Esophagus squamous epithelium (tissue), 4 donors: ENCODE data around the gene ATG2A.

Experiments
- POLR2A ChIP-seq, 4 donors: fragments of 450-650 bp; IDR thresholded peaks; one replicate each; pipeline ENCODE4 v1.6.1; 2017; ENCODE audit warnings: antibody characterized with exemption in 4 of 4, mild to moderate bottlenecking in 4 of 4, moderate library complexity in 3 of 4
- TF ChIP-seq, protein P1 (sequence below), 6 experiments: fragments of 450-650 bp in 4 of 6; fragments of 200-600 bp in 2 of 6; sonication (generic) in 2 of 6; IDR thresholded peaks; one replicate each; pipeline ENCODE4 v1.5.1; 2016 to 2019; ENCODE audit warnings: antibody characterized with exemption in 6 of 6, mild to moderate bottlenecking in 4 of 6, moderate library complexity in 4 of 6

- TF ChIP-seq, protein P1, sequence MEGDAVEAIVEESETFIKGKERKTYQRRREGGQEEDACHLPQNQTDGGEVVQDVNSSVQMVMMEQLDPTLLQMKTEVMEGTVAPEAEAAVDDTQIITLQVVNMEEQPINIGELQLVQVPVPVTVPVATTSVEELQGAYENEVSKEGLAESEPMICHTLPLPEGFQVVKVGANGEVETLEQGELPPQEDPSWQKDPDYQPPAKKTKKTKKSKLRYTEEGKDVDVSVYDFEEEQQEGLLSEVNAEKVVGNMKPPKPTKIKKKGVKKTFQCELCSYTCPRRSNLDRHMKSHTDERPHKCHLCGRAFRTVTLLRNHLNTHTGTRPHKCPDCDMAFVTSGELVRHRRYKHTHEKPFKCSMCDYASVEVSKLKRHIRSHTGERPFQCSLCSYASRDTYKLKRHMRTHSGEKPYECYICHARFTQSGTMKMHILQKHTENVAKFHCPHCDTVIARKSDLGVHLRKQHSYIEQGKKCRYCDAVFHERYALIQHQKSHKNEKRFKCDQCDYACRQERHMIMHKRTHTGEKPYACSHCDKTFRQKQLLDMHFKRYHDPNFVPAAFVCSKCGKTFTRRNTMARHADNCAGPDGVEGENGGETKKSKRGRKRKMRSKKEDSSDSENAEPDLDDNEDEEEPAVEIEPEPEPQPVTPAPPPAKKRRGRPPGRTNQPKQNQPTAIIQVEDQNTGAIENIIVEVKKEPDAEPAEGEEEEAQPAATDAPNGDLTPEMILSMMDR (IDR thresholded peaks at IDR 0.05): no peak
- TF ChIP-seq POLR2A (IDR thresholded peaks at IDR 0.05): no peak
Observed at GRCh38 chr11:64947208-64947814, 30.3 kb upstream of the ATG2A start.
